Measurements from ENCODE around the gene DCHS2. TPM values are rescaled to one million over a fixed set of nuclear protein-coding genes. Genes with fewer than 3 reads are reported as not detected.

DCHS2 gene
- total and polyA plus RNA-seq, 8 donors, result 0.12 to 3.5 (median 1.5) TPM

DNA sequence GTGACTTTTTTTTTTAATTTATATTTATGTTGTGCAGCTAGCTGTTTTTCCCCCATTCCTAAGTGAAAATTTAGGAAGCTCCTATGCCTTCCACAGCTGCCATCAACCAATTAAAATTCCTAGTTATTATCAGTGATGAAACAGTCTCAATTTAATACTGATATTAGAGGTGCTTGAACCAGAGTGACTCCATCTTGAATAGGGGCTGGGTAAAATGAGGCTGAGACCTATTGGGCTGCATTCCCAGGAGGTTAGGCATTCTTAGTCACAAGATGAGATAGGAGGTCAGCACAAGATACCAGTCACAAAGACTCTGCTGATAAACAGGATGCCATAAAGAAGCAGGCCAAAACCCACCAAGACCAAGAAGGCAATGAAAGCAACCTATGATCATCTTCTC, 136.7 kb downstream of the DCHS2 start:
- Histone ChIP-seq H3K27ac (no peak overlapping the region), H3K36me3 (no peaks in the 10 kb centered on the region), H3K4me1 (no peaks in the 10 kb centered on the region), H3K4me3 (no peak overlapping the region), H3K9me3 (no peaks in the 10 kb centered on the region), H3K27me3 (no peaks in the 10 kb centered on the region)
- no peak for ATAC-seq
- intact Hi-C loops (cut with DNase I), result no loop called here
- TF ChIP-seq, protein P1, sequence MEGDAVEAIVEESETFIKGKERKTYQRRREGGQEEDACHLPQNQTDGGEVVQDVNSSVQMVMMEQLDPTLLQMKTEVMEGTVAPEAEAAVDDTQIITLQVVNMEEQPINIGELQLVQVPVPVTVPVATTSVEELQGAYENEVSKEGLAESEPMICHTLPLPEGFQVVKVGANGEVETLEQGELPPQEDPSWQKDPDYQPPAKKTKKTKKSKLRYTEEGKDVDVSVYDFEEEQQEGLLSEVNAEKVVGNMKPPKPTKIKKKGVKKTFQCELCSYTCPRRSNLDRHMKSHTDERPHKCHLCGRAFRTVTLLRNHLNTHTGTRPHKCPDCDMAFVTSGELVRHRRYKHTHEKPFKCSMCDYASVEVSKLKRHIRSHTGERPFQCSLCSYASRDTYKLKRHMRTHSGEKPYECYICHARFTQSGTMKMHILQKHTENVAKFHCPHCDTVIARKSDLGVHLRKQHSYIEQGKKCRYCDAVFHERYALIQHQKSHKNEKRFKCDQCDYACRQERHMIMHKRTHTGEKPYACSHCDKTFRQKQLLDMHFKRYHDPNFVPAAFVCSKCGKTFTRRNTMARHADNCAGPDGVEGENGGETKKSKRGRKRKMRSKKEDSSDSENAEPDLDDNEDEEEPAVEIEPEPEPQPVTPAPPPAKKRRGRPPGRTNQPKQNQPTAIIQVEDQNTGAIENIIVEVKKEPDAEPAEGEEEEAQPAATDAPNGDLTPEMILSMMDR (IDR thresholded peaks at IDR 0.05), result no peak
- no peak for DNase-seq

DNA sequence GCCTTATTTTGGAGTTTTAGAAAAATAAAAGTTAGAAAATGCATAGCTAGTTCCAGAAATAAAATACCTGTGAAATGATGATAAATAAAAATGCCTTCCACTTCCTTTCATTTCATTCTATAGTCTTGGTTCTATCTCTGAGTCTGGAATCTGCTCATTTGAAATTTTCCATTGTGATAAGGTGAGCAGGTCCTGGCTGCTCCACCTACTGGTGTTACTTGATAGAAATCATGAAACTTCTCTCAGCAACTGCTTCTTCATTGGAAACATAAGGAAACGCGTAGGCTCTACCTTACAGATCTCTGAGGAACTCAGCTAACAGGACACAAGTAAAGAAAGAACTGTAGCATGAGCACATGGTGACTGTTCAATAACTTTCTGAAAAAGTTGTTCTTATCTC, 141.8 kb downstream of the DCHS2 start:
- Histone ChIP-seq H3K4me1 (no peaks in the 10 kb centered on the region), H3K36me3 (no peaks in the 10 kb centered on the region), H3K27me3 (no peaks in the 10 kb centered on the region), H3K4me3 (no peak overlapping the region), H3K9me3 (no peaks in the 10 kb centered on the region), H3K27ac (no peak overlapping the region)
- DNase-seq (no peak), ATAC-seq (no peak)
- TF ChIP-seq, protein P1 (IDR thresholded peaks at IDR 0.05), result no peak
- intact Hi-C loops (cut with DNase I), result no loop called here

DNA sequence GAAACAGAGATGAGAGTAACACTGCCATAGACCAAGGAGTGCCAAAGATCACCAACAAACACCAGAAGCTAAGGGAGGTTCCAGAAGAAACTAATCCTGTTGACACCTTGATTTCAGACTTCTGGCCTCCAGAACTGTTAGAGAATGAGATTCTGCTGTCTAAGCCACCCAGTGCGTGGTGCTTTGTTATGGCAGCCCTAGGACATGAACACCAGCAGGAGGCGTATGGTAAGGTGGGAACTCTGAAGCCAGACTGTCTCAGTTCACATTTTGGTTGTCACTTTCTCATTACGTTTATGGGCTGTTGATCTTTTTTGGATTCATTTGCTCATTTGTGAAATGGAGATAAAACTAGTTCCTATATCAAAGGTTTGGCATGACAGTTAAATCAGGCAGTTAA, 142.9 kb downstream of the DCHS2 start:
- H3K27ac ChIP-seq, result no peak overlapping the region
- H3K36me3 ChIP-seq, result no peaks in the 10 kb centered on the region
- H3K9me3 ChIP-seq, result no peaks in the 10 kb centered on the region
- ATAC-seq (no peak), DNase-seq (no peak)
- H3K4me1 ChIP-seq, result no peaks in the 10 kb centered on the region
- H3K27me3 ChIP-seq, result no peaks in the 10 kb centered on the region
- no peak overlapping the region for H3K4me3 ChIP-seq
- TF ChIP-seq, protein P1 (IDR thresholded peaks at IDR 0.05), result no peak
- intact Hi-C loops (cut with DNase I), result no loop called here

DNA sequence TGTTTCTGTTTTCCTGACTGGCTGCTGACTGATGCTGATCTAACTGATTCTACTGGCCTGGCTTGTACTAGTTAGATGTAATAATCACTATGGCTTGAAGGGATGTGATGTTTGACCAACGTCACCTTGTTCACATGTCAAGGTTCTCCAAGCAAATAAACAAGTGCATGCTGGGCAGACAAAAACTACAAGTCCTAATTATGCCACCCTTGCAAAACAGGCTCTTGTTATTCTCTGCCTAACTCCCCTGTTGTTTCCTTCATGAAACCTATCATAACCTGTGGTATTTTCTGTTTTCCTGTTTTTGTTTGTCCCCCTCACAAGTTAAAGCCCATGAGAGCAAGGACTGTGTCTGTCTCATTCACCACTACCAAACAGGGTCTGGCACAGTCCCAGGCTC, 146.2 kb downstream of the DCHS2 start:
- TF ChIP-seq, protein P1 (IDR thresholded peaks at IDR 0.05), result no peak
- no peak for DNase-seq
- intact Hi-C loops (cut with DNase I), result no loop called here
- Histone ChIP-seq H3K27ac (no peak overlapping the region), H3K9me3 (no peaks in the 10 kb centered on the region), H3K27me3 (no peaks in the 10 kb centered on the region), H3K4me1 (no peaks in the 10 kb centered on the region), H3K36me3 (no peaks in the 10 kb centered on the region), H3K4me3 (no peak overlapping the region)
- ATAC-seq, result no peak

DNA sequence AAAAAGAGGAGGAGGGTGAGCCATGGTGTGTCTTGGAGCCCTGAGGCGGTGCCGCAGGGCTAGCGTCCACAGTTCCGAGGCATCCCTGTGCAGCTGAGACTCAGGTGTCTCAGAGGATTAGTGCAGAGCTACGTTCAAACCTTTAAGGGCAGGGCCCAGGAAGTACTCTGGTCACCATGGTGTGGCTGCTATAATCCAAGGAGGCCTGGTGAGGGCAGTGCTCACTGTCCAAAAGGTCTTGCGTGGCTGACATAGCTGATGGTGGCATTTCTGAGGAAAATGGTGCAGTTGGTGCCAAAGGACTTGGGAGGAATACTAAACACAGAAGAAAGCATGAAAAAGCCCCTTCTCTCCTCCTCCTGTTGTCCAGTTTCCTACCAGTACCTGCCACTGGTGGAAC, 146.9 kb downstream of the DCHS2 start:
- ATAC-seq, result no peak
- no peak overlapping the region for H3K4me3 ChIP-seq
- DNase-seq, result no peak
- no peaks in the 10 kb centered on the region for H3K9me3 ChIP-seq
- no peaks in the 10 kb centered on the region for H3K36me3 ChIP-seq
- H3K4me1 ChIP-seq, result no peaks in the 10 kb centered on the region
- no peaks in the 10 kb centered on the region for H3K27me3 ChIP-seq
- no peak overlapping the region for H3K27ac ChIP-seq
- TF ChIP-seq, protein P1 (IDR thresholded peaks at IDR 0.05), result no peak
- intact Hi-C loops (cut with DNase I), result no loop called here

Measured in left lung (tissue), 10 donors.